ENCODE results near the gene ACSS1.

Gene ACSS1

GRCh38 chr20:24979036-24979960 is 78.6 kb downstream of the ACSS1 start:
- no peak for TF ChIP-seq CTCF (IDR thresholded peaks at IDR 0.05; ENCODE audit: low read depth, low read length)
- H3K27me3 ChIP-seq (ENCODE audit: insufficient read depth, low read depth, severe bottlenecking): no peaks in the 10 kb centered on the region
- peaks cover 84% of the 10 kb centered on the region for H3K36me3 ChIP-seq
- no peak overlapping the region for H3K27ac ChIP-seq
- H3K4me3 ChIP-seq (ENCODE audit: low read depth, low read length): no peak overlapping the region
- no peak for DNase-seq
- H3K9me3 ChIP-seq (ENCODE audit: severe bottlenecking): no peaks in the 10 kb centered on the region

DNA sequence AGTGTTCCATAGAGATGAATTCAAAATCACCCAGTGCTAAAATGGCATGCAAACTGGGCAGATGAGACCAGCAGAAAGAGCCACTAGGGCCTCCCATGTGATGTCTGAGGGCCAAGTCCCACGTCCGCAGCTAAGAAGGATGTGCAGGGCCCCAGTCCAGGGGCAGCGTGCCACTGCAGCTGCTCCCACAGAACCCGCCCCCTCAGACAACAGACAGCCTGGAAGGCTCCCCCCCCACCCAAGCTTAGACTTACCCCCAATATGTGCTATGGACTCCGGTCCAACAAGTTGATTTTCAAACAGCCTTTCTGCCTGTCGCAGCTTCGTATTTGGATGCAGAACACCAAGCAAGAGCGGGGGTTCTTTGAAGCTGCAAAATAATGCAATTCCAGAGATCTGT is 79.4 kb downstream of the ACSS1 start:
- H3K9me3 ChIP-seq (ENCODE audit: severe bottlenecking): no peaks in the 10 kb centered on the region
- peaks cover 86% of the 10 kb centered on the region for H3K36me3 ChIP-seq
- no peak overlapping the region for H3K27ac ChIP-seq
- no peaks in the 10 kb centered on the region for H3K27me3 ChIP-seq (ENCODE audit: insufficient read depth, low read depth, severe bottlenecking)
- no peak overlapping the region for H3K4me3 ChIP-seq (ENCODE audit: low read depth, low read length)
- DNase-seq: no peak
- TF ChIP-seq CTCF (IDR thresholded peaks at IDR 0.05; ENCODE audit: low read depth, low read length): no peak

DNA sequence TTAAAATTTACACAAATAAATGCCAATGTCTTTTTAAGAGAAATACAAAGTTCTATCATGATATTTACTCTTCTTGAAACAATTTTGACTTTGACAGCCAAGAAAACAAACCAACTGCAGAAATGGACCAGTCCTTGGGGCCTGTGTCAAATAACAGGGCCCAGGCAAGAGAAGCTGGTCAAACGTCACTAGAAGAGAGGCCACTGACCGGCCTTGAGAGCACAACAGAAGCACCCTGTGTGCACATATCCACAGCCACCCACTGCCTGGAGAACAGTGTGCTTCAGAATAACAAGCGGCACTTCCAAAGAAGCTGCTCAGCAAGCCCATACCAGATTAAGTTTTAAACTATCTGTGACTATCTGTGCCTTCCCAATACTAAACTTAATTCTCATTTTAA is 80.1 kb downstream of the ACSS1 start:
- H3K36me3 ChIP-seq: peaks cover 86% of the 10 kb centered on the region
- TF ChIP-seq CTCF (IDR thresholded peaks at IDR 0.05; ENCODE audit: low read depth, low read length): no peak

GRCh38 chr20:24977336-24977735 is 80.6 kb downstream of the ACSS1 start:
- Histone ChIP-seq H3K36me3 (peaks cover 87% of the 10 kb centered on the region), H3K4me3 (ENCODE audit: low read depth, low read length) (no peak overlapping the region), H3K9me3 (ENCODE audit: severe bottlenecking) (no peaks in the 10 kb centered on the region), H3K27ac (no peak overlapping the region), H3K27me3 (ENCODE audit: insufficient read depth, low read depth, severe bottlenecking) (no peaks in the 10 kb centered on the region)
- TF ChIP-seq CTCF (IDR thresholded peaks at IDR 0.05; ENCODE audit: low read depth, low read length): no peak
- DNase-seq: no peak

More for the DNA sequence above, 80.1 kb downstream of the ACSS1 start:
- H3K9me3 ChIP-seq (ENCODE audit: severe bottlenecking): no peaks in the 10 kb centered on the region
- no peak for DNase-seq
- no peak overlapping the region for H3K4me3 ChIP-seq (ENCODE audit: low read depth, low read length)
- no peak overlapping the region for H3K27ac ChIP-seq
- H3K27me3 ChIP-seq (ENCODE audit: insufficient read depth, low read depth, severe bottlenecking): no peaks in the 10 kb centered on the region

GRCh38 chr20:24972341-24972740 is 85.6 kb downstream of the ACSS1 start:
- H3K27me3 ChIP-seq (ENCODE audit: insufficient read depth, low read depth, severe bottlenecking): no peaks in the 10 kb centered on the region
- H3K27ac ChIP-seq: no peak overlapping the region
- H3K9me3 ChIP-seq (ENCODE audit: severe bottlenecking): no peaks in the 10 kb centered on the region
- H3K4me3 ChIP-seq (ENCODE audit: low read depth, low read length): no peak overlapping the region
- peaks cover 83% of the 10 kb centered on the region for H3K36me3 ChIP-seq
- no peak for DNase-seq
- no peak for TF ChIP-seq CTCF (IDR thresholded peaks at IDR 0.05; ENCODE audit: low read depth, low read length)

All from WERI-Rb-1 (cell line).